ENCODE data around the gene ST3GAL3. TPM values are rescaled to one million over a fixed set of nuclear protein-coding genes. Genes with fewer than 3 reads are reported as not detected.

The ST3GAL3 gene
- total RNA-seq, 1 experiment from 2014 or later = 19.3 TPM

DNA sequence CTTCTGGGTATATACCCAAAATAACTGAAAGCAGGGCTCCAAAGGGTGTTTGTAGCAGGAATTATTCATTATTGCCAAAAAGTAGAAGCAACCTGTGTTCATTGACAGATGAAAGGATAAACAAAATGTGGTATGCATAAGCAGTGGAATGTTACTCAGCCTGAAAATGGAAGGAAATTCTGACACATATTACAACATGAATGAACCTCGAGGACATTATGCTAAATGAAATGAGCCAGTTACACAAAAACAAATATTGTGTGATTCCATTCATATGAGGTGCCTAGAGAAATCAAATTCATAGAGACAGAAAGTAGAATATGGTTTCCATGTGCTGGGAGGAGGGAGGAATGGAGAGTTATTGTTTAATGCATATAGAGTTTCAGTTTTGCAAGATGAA lies 140.0 kb downstream of the ST3GAL3 start:
- H3K36me3 ChIP-seq (ENCODE audit: low read depth) = 0 out of 2 replicates have a peak, but pooled peaks cover under 1% of the 10 kb centered on the region
- TF ChIP-seq EZH2 (IDR thresholded peaks at IDR 0.05; ENCODE audit: low read depth) (no peak), CTCF (conservative IDR thresholded peaks at IDR 0.05) (no peak)
- H4K20me1 ChIP-seq (ENCODE audit: insufficient read depth) = no peaks in the 10 kb centered on the region
- no peaks in the 10 kb centered on the region for H3K79me2 ChIP-seq (ENCODE audit: low read depth)
- intact Hi-C loops (cut with micrococcal nuclease; ENCODE audit: unreplicated experiment) = no loop called here
- no TSS peak for BruUV-seq (replicated peaks)
- ChIA-PET CTCF (no interaction called here), POLR2A (ENCODE audit: unreplicated experiment) (no interaction called here)
- peak in 1 of 2 experiments; percentile 73 for DNase-seq
- H3K9me2 ChIP-seq (ENCODE audit: insufficient read depth) = no peaks in the 10 kb centered on the region
- no peaks in the 10 kb centered on the region for H3K27me3 ChIP-seq (ENCODE audit: insufficient read depth, low read depth)
- H3F3A ChIP-seq (ENCODE audit: insufficient read depth, low read depth) = peaks cover 16% of the 10 kb centered on the region; the same call in 1 of the 2 replicates
- peak overlapping the region; percentile 17; the same call in 1 of the 2 replicates for H3K27ac ChIP-seq
- H3K4me1 ChIP-seq (replicated peaks; ENCODE audit: insufficient read depth) = peaks cover 17% of the 10 kb centered on the region
- H3K9me3 ChIP-seq (ENCODE audit: insufficient read depth, low read depth) = peaks cover 2% of the 10 kb centered on the region
- H3K4me2 ChIP-seq = 0 out of 2 replicates have a peak overlapping the region, but pooled peaks have one; percentile 3
- H3K4me3 ChIP-seq = no peak overlapping the region
- no peak overlapping the region for H2AFZ ChIP-seq

- Histone ChIP-seq H3K4me2 (0 out of 2 replicates have a peak overlapping the region, but pooled peaks have one; percentile 3), H3K36me3 (ENCODE audit: low read depth) (no peaks in the 10 kb centered on the region), H3F3A (ENCODE audit: insufficient read depth, low read depth) (peaks cover 22% of the 10 kb centered on the region; the same call in 1 of the 2 replicates), H4K20me1 (ENCODE audit: insufficient read depth) (no peaks in the 10 kb centered on the region), H2AFZ (no peak overlapping the region; the same call in 1 of the 2 replicates), H3K79me2 (ENCODE audit: low read depth) (no peaks in the 10 kb centered on the region), H3K9me2 (ENCODE audit: insufficient read depth) (no peaks in the 10 kb centered on the region), H3K9me3 (ENCODE audit: insufficient read depth, low read depth) (no peaks in the 10 kb centered on the region), H3K27ac (peak overlapping the region; percentile 17; the same call in 1 of the 2 replicates), H3K4me3 (no peak overlapping the region), H3K27me3 (ENCODE audit: insufficient read depth, low read depth) (no peaks in the 10 kb centered on the region), H3K4me1 (replicated peaks; ENCODE audit: insufficient read depth) (peaks cover 23% of the 10 kb centered on the region)
- intact Hi-C loops (cut with micrococcal nuclease; ENCODE audit: unreplicated experiment) = no loop called here
- TF ChIP-seq EZH2 (IDR thresholded peaks at IDR 0.05; ENCODE audit: low read depth) (no peak), CTCF (conservative IDR thresholded peaks at IDR 0.05) (no peak)
- DNase-seq = no peak
- no TSS peak for BruUV-seq (replicated peaks)
- ChIA-PET POLR2A (ENCODE audit: unreplicated experiment) (no interaction called here), CTCF (no interaction called here)
These were observed 140.5 kb downstream of the ST3GAL3 start for GRCh38 chr1:43847882-43848281.

GRCh38 chr1:43849670-43850069 lies 142.3 kb downstream of the ST3GAL3 start:
- Histone ChIP-seq H3K27me3 (ENCODE audit: insufficient read depth, low read depth) (no peaks in the 10 kb centered on the region), H3K36me3 (ENCODE audit: low read depth) (no peaks in the 10 kb centered on the region), H3F3A (ENCODE audit: insufficient read depth, low read depth) (peaks cover 36% of the 10 kb centered on the region), H3K27ac (no peak overlapping the region), H3K4me3 (no peak overlapping the region), H3K9me2 (ENCODE audit: insufficient read depth) (no peaks in the 10 kb centered on the region), H3K4me2 (no peak overlapping the region), H3K9me3 (ENCODE audit: insufficient read depth, low read depth) (no peaks in the 10 kb centered on the region), H3K79me2 (ENCODE audit: low read depth) (no peaks in the 10 kb centered on the region), H2AFZ (no peak overlapping the region), H4K20me1 (ENCODE audit: insufficient read depth) (no peaks in the 10 kb centered on the region), H3K4me1 (replicated peaks; ENCODE audit: insufficient read depth) (peaks cover 36% of the 10 kb centered on the region)
- no TSS peak for BruUV-seq (replicated peaks)
- TF ChIP-seq CTCF (conservative IDR thresholded peaks at IDR 0.05) (no peak), EZH2 (IDR thresholded peaks at IDR 0.05; ENCODE audit: low read depth) (no peak)
- intact Hi-C loops (cut with micrococcal nuclease; ENCODE audit: unreplicated experiment) = loop anchor here (10.0 kb wide), 1 partner anchor 185 kb away; the partner anchor contains the start of gene SLC6A9
- ChIA-PET POLR2A (ENCODE audit: unreplicated experiment) (interaction anchor here (0.6 kb wide), 1 partner anchor 354 kb away, joined by 3 read pairs; no protein-coding TSS in a partner anchor), CTCF (no interaction called here)
- no peak for DNase-seq

Data from PC-9 (cell line).